NCI-H187 (cell line): Measurements from ENCODE around the gene HSPA1A.
"Not testable (repeated sequence)": the region's sequence is repeated elsewhere in the genome, so short reads cannot be mapped to it uniquely, and the experiment has no call there.

Experiments used
- DNase-seq, 2 experiments: peaks; one replicate each; lab custom pipeline; 2025; lab: John Stamatoyannopoulos, UW

HSPA1A gene

GRCh38 chr6:31811645-31812044 lies 3.7 kb upstream of the HSPA1A start:
- DNase-seq: no peak

GRCh38 chr6:31813465-31813849 lies 1.9 kb upstream of the HSPA1A start:
- no peak for DNase-seq

- DNase-seq: peak; percentile 68 to 90
These were observed 692 bp upstream of the HSPA1A start for GRCh38 chr6:31814677-31815024.

- DNase-seq: not testable (repeated sequence)
These were observed 2.0 kb downstream of the HSPA1A start for GRCh38 chr6:31817133-31817928.

DNA sequence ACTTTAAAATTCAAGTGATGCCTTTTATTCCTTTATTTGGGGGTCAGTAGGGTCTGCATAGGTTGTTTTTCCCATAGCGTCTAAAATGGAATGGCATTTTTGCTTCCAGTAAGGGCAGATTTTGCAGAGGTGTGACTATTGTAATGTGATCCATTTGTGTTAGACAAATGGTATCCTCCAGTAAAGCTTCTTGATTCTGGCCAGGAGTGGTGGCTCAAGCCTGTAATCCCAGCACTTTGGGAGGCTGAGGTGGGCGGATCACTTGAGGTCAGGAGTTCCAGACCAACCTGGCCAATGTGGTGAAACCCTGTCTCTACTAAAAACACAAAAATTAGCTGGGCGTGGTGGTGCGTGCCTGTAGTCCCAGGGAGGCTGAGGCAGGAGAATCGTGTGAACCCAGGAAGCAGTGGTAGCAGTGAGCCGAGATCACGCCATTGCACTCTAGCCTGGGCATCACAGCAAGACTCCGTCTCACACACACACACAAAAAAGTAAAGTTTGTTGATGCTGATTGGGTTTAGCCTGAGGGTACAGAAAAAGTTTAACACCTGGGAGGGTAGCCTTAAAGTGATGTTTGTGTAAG lies 2.7 kb downstream of the HSPA1A start:
- DNase-seq: not testable (repeated sequence)

GRCh38 chr6:31819871-31820299 lies 4.5 kb downstream of the HSPA1A start:
- no peak for DNase-seq

- not testable (repeated sequence) for DNase-seq
These were observed 5.1 kb downstream of the HSPA1A start for GRCh38 chr6:31820399-31820798.

DNA sequence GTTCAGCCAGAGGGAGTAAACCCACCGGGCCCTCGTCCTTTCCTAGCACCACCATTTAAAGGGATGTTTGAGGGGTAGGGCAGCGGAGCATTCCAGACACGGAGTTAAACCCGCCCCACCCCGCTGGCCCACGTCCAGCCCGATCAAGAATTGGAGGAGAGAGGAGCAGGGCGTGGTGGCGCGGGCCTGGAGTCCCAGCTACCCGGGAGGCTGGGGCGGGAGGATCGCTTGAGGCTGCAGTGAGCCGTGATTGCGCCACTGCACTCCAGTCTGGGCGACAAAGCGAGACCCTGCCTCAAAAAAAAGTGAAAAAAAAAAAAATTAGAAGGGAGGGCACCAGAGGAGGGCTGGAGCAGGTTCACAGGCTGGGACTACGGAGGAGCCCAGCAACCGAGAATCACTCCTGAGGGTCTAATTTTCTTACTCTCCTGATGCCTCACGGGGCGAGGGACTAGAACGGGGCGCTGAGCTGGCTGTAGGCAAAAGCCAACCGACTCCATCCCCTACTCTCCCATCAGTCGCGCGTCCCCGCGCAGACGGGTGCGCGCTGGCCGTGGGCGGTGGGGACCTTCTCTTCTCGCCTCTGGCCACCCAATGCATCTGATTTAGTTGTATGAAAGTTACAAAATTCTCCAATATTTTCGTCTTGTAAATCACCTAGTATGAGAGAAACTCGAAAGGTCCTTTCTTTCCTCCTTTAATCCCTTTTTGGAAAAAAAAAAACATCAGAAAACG lies 6.1 kb downstream of the HSPA1A start:
- DNase-seq: peak in 1 of 2 experiments; percentile 5

- DNase-seq: no peak
These were observed 6.9 kb downstream of the HSPA1A start for GRCh38 chr6:31822036-31822821.

- not testable (repeated sequence) for DNase-seq
These were observed 8.4 kb downstream of the HSPA1A start for GRCh38 chr6:31823592-31824196.

- no peak for DNase-seq
These were observed 10.2 kb downstream of the HSPA1A start for GRCh38 chr6:31825553-31825952.

- peak in 1 of 2 experiments; percentile 65 for DNase-seq
These were observed 11.5 kb downstream of the HSPA1A start for GRCh38 chr6:31826793-31827285.

DNA sequence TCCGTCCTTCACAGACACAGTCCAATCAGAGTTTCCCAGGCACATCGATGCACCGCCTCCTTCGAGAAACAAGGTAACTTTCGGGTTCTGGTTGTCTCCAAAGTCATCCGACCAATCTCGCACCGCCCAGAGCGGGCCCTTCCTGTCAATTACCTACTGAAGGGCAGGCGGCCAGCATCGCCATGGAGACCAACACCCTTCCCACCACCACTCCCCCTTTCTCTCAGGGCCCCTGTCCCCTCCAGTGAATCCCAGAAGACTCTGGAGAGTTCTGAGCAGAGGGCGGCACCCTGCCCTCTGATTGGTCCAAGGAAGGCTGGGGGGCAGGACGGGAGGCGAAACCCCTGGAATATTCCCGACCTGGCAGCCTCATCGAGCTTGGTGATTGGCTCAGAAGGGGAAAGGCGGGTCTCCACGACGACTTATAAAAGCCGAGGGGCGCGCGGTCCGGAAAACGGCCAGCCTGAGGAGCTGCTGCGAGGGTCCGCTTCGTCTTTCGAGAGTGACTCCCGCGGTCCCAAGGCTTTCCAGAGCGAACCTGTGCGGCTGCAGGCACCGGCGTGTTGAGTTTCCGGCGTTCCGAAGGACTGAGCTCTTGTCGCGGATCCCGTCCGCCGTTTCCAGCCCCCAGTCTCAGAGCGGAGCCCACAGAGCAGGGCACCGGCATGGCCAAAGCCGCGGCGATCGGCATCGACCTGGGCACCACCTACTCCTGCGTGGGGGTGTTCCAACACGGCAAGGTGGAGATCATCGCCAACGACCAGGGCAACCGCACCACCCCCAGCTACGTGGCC lies 12.1 kb downstream of the HSPA1A start, which contains the start of gene HSPA1B:
Gene HSPA1B (plus strand): TSS at position 453 of the 794 bp plus-strand sequence. CDS start 213 bp downstream, at position 666.
- peak; percentile 95 to 96 for DNase-seq

- peak in 1 of 2 experiments; percentile 42 for DNase-seq
These were observed 14.4 kb downstream of the HSPA1A start for GRCh38 chr6:31829633-31830283.

DNA sequence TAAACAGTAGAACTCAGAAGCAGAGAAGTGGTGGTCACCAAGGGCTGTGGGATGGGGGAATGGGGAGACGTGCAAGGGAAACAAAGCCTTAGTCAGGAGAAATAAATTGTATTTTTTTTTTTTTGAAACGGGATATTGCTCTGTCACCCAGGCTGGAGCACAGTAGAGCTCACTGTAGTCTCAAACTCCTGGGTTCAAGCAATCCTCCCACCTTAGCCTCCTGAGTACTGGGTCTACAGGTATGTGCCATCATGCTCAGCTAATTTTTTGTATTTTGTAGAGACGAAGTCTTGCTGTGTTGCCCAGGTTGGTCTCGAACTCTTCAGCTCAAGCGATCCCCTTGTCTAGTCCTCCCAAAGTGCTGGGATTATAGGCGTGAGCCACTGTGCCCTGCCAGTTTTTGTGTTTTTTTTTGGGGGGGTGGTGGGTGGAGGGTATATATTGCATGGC lies 15.6 kb downstream of the HSPA1A start:
- no peak for DNase-seq

DNA sequence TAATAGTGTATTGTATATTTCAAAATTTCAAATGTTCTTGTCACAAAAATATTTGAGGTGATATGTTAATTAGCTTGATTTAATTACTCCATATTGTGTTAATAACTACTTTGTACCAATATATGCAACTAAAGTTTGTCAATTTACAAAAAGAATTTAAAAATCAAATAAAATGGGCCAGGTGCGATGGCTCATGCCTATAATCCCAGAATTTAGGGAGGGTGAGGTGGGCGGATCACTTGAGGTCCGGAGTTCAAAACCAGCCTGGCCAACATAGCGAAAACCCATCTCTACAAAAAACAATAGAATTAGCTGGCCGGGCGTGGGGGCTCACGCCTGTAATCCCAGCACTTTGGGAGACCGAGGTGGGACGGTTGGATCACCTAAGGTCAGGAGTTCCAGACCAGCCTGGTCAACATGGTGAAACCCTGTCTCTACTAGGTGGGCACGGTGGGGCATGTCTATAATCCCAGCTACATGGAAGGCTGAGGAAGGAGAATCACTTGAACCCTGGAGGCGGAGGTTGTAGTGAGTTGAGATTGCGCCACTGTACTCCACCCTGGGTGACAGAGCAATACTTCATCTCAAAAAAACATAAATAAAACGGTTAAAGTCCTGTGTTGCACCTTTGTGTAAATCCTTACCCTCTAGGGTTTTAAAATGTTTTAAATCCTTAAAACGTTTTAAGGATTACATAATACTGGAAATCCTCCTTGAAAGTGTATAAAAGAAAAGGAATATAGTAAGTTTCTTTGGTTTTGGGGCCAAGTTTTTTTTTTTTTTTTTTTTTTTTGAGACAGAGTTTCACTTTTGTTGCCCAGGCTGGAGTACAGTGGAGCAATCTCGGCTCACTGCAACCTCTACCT lies 16.2 kb downstream of the HSPA1A start:
- DNase-seq: no peak

- DNase-seq: peak; percentile 83 to 94
These were observed 19.3 kb downstream of the HSPA1A start for GRCh38 chr6:31834367-31835250.

DNA sequence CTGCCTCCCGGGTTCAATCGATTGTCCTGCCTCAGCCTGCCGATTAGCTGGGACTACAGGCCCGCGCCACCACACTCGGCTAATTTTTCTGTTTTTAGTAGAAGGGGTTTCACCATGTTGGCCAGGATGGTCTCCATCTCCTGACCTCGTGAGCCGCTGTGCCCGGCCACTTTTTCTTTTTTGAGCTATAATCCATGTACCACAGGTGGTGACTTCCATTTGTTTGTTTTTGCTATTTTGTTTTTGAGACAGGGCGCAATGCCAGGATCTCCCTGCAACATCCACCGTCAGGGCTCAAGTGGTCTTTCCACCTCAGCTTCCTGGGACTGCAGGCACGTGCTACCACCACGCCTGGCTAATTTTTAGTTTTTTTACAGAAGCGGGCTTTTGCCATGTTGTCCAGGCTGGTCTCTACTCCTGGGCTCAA lies 20.7 kb downstream of the HSPA1A start:
- no peak for DNase-seq
